Activated naive CD4-positive, alpha-beta T cell treated with anti-CD3 and anti-CD28 coated beads, Interleukin-2, amount 10 ng/mL, durations not matched to agents 7 days and 5 days (primary cell): ENCODE measurements around the gene ALX1.

Experiments
- CTCF ChIA-PET: fragments of 350-600 bp; sonication (Branson Sonifier 250); formaldehyde crosslinking; loops from one replicate; lab custom pipeline; 2021; ENCODE audit warnings: antibody characterized with exemption; lab: Charles Lee
- DNase-seq: peaks from one replicate; pipeline ENCODE4 v3.0.0-alpha.2; 2020
- H3K27ac Mint-ChIP-seq: one replicate; pipeline ENCODE4 v1.8.0; 2021; ENCODE audit warnings: mild to moderate bottlenecking, moderate library complexity, mixed read lengths
- H3K27me3 Mint-ChIP-seq: one replicate; pipeline ENCODE4 v1.8.0; 2021; ENCODE audit warnings: mild to moderate bottlenecking, mixed read lengths
- H3K36me3 Mint-ChIP-seq: one replicate; pipeline ENCODE4 v1.8.0; 2021; ENCODE audit warnings: mixed read lengths
- H3K4me1 Mint-ChIP-seq: one replicate; pipeline ENCODE4 v1.8.0; 2021; ENCODE audit warnings: mixed read lengths
- H3K4me3 Mint-ChIP-seq: one replicate; pipeline ENCODE4 v1.8.0; 2021; ENCODE audit warnings: mild to moderate bottlenecking, moderate library complexity, mixed read lengths
- H3K9me3 Mint-ChIP-seq: one replicate; pipeline ENCODE4 v1.8.0; 2021; ENCODE audit warnings: mixed read lengths

The ALX1 gene

DNA sequence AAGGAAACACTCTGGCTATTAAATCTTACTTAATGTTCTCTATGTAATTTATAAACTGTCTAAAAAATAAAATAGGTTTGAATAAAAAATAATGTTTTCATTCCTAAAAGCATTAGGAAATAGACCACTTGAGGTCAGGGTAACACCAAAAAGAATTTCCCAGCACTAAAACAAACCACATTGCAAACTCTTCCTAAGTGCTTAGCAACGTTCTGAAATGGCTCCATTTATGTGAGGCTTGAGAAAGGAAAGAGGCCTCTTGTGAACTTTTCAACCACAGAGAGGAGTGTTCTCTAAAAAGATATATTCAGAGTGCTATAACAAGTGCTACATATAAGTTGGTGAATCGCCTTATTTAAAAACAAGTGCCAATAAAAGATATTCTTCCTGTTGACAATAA, 42.7 kb downstream of the ALX1 start:
- CTCF ChIA-PET: no interaction called here
- Mint-ChIP-seq H3K4me1 (no peaks in the 10 kb centered on the region), H3K27ac (no peak overlapping the region), H3K9me3 (peaks cover 6% of the 10 kb centered on the region), H3K27me3 (no peaks in the 10 kb centered on the region), H3K36me3 (no peaks in the 10 kb centered on the region), H3K4me3 (no peak overlapping the region)
- no peak for DNase-seq

GRCh38 chr12:85325442-85325841, 45.4 kb downstream of the ALX1 start:
- no peaks in the 10 kb centered on the region for H3K27me3 Mint-ChIP-seq
- H3K9me3 Mint-ChIP-seq: no peaks in the 10 kb centered on the region
- H3K4me3 Mint-ChIP-seq: no peak overlapping the region
- DNase-seq: no peak
- H3K4me1 Mint-ChIP-seq: no peaks in the 10 kb centered on the region
- CTCF ChIA-PET: no interaction called here
- no peak overlapping the region for H3K27ac Mint-ChIP-seq
- H3K36me3 Mint-ChIP-seq: no peaks in the 10 kb centered on the region

- no peak for DNase-seq
- Mint-ChIP-seq H3K27ac (no peak overlapping the region), H3K9me3 (no peaks in the 10 kb centered on the region), H3K36me3 (no peaks in the 10 kb centered on the region), H3K27me3 (no peaks in the 10 kb centered on the region), H3K4me3 (no peak overlapping the region), H3K4me1 (no peaks in the 10 kb centered on the region)
- CTCF ChIA-PET: no interaction called here
Measured at GRCh38 chr12:85329913-85330312, 49.9 kb downstream of the ALX1 start.

DNA sequence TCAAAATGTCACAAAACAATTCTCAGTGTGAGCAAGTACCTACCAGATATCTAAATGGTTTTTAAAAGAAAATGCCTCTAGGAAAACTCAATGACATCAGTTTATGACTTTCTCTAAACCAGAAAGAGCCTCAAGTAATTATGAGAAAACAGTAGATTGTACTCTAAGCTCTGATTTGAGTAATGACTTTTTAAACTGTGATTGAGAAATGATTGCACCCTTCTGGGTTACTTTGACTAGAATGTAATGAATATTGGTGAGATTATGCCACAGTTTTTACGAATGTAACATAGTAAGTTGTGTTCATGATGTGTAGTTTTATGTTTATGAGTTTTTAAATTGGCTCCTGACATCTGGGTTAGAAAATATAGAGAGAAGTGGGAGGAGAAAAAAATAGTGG, 68.8 kb downstream of the ALX1 start:
- Mint-ChIP-seq H3K9me3 (no peaks in the 10 kb centered on the region), H3K27ac (no peak overlapping the region), H3K27me3 (no peaks in the 10 kb centered on the region), H3K4me1 (no peaks in the 10 kb centered on the region), H3K36me3 (no peaks in the 10 kb centered on the region), H3K4me3 (no peak overlapping the region)
- no peak for DNase-seq
- CTCF ChIA-PET: no interaction called here

DNA sequence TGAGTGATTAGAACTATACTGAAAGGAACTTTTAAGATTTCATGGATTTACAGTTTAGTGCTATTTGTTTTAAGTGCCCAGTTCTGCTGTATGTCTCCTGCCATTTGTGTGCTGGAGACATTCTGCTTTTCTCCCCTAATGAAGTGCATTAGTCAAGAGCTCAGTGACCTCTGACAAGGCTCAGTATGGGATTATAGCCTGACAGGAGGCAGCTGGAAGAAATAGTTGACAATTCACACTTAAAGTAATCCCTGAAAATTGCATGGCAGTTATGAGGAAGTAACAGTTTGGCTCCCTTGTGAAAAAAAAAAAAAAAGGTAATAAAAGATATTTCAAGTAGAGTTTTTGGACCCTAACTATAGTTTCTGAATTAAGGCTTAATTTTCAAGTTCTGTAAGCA, 70.3 kb downstream of the ALX1 start:
- Mint-ChIP-seq H3K27ac (no peak overlapping the region), H3K36me3 (no peaks in the 10 kb centered on the region), H3K27me3 (no peaks in the 10 kb centered on the region), H3K4me1 (no peaks in the 10 kb centered on the region), H3K4me3 (no peak overlapping the region), H3K9me3 (no peaks in the 10 kb centered on the region)
- CTCF ChIA-PET: no interaction called here
- no peak for DNase-seq
